ENCODE results near the gene OVCH1. TPM values are rescaled to one million over a fixed set of nuclear protein-coding genes. Genes with fewer than 3 reads are reported as not detected.
"Not testable (repeated sequence)": the region's sequence is repeated elsewhere in the genome, so short reads cannot be mapped to it uniquely, and the experiment has no call there.

OVCH1 gene
- total RNA-seq, 1 experiment from 2014 or later: not detected

DNA sequence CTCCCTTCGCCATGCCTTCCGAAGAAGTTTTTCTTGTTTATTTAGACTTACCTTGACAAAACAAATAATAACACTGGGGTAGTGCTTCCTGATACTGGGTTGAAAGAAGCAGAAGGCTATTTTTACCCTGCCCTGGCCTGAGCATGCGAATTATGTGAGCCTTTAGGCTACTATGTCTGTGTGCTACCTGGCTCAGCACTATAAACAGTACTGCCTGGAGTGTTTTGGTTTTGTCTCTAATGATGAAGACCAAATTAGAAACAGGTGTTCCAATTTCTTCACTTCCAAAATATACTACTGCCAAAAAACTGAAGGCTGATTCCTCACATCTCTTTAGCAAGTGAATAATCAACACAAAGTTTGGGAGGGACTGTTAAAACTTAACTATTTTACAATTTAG is 7.6 kb upstream of the OVCH1 start:
- no peak for DNase-seq (ENCODE audit: low spot score)

GRCh38 chr12:29503283-29503682 is 5.8 kb upstream of the OVCH1 start:
- DNase-seq (ENCODE audit: low spot score): no peak

DNA sequence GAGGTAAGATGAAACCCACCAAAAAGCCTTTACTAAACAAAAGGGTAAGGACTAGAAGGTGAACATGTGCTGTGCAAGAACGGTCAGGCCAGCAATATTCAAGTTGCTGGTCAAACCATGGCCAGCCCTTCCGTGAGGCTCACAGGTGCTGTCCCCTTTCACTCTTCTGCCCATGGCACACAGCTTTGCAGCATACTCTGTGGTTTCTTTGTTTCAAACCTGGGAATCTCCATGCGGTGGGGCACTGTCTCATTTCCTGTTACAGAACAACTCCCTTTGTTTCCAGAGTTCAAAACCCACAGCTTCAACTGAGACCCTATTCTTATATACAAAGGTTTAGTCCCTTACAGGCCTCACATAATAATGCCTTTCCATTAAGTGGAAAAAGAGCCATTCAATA is 1.7 kb upstream of the OVCH1 start:
- no peak for DNase-seq (ENCODE audit: low spot score)

DNA sequence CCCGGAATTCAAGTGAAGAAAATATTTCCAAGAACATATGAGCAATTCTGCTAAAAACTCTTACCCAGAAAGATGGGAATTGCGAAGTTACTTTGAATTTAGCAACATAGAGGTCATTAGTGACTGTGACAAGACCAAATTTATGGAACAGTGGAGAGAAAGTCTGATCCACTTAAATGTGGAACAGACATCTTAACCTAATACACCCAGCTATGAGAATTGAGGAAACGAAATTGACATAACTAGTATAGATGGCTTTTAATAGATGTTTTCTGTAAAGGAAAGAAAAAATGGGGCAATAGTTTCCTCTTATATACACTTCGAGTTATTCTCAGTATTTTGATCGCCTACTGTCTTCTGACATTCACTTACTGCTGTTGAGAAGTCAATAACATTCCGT is 4.6 kb downstream of the OVCH1 start:
- no peak for DNase-seq (ENCODE audit: low spot score)

- no peak for DNase-seq (ENCODE audit: low spot score)
Observed at GRCh38 chr12:29486972-29487371, 10.5 kb downstream of the OVCH1 start.

- no peak for DNase-seq (ENCODE audit: low spot score)
Observed at GRCh38 chr12:29463198-29463597, 34.3 kb downstream of the OVCH1 start.

DNA sequence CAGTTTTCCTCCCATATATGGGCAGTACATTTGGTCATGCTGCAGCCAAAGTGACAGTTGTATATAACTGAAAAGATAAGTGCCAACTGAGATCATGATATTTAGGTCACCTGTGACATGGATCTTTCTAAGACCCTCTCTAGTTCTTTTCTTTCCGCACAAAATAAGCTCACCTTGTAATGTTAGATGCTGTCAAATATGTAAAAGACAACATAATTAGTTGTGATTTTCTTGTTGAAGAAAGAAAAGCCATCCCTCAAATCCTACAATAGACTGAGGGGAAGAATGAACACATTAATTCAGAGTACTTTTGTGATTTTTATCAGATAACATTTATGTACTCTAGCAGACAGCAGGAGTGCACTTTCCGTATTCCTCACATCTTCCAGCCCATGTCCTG is 37.4 kb downstream of the OVCH1 start:
- DNase-seq (ENCODE audit: low spot score): no peak

DNA sequence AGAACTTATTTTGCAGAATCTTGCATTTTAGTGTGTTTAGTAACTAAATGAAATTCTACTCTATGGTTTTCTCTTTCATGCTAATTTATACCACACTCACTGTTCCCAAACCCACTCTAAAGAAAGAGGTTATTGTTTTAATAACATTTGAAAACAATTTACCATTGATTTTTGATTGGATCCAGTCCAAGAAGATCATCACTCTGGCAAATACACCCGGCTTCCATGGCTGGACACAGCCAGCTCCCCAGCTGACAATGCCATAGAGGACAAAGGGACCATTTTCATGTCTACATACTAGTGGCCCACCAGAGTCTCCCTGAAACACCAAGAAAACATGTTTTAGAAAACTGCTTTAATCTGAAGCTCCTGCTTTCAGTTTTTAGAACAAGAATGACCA is 42.4 kb downstream of the OVCH1 start:
- DNase-seq (ENCODE audit: low spot score): no peak

DNA sequence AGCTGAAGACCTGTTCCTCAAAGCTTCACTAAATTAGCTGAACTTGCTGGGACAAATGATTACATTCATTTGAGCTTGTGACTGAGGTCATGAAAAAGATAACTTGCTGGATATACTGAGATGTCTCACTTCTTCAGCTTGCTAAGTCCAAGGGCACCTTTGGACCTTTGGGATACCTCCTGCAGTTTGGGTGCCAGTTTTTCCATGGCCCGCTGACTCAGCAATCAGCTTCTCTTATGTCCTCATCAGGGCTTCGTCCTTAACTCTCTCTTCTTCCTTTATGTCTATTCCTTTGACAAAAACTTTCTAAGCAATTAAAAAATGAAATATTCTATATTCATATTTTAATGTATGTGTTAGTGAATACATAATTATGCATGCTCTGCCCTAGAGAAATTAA is 45.6 kb downstream of the OVCH1 start:
- no peak for DNase-seq (ENCODE audit: low spot score)

GRCh38 chr12:29448157-29448556 is 49.3 kb downstream of the OVCH1 start:
- no peak for DNase-seq (ENCODE audit: low spot score)

- DNase-seq (ENCODE audit: low spot score): no peak
Observed at GRCh38 chr12:29447285-29447975, 50.1 kb downstream of the OVCH1 start.

- no peak for DNase-seq (ENCODE audit: low spot score)
Observed at GRCh38 chr12:29439506-29439905, 58.0 kb downstream of the OVCH1 start.

DNA sequence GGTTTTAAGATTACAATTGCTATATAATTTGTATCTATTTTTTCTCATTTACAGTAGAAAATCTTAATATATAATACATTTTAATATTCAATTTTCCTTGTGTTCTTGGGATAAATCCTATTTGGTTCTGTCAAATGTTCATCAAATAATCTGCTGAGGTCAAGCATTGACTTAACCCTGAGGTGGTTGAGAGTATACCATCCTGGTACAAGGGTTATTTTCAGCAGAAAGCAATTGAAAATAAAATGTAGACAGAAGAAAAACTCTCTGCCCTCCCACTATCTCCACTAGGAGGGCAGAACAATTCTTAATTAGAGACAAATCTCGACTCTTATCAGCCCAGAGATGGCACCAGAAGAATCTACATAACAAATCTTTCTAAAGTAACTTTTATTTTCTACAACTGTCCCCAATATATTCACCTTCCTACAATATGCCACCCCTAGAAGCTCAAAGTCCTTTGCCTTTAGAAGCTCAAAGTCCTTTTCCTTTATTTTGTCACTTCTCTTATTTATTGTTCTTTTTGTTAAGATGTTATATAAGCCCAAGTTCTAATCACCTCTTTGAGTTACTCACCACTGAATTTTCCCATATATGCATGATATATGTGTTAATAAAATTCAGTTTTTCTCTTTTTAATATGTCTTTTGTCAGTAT is 58.6 kb downstream of the OVCH1 start:
- DNase-seq (ENCODE audit: low spot score): no peak

DNA sequence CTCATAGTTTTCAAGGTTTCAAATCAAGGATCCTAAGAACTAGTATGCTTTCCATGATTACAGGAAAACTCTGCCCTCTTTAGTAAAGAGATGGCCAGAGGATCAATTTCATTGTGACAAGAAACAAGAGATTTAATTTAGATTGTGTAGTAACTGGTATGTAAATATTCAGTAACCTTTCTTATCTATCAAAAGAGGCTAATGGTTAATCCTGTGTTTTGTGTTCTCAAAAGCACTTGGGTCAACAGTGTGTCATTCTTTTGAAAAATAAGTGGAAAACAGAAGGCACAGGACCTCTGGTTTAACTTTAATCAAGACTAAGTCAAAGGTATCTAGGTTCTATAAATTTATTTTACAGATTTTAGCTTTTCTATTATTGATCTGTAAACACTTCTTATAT is 59.9 kb downstream of the OVCH1 start:
- DNase-seq (ENCODE audit: low spot score): no peak

DNA sequence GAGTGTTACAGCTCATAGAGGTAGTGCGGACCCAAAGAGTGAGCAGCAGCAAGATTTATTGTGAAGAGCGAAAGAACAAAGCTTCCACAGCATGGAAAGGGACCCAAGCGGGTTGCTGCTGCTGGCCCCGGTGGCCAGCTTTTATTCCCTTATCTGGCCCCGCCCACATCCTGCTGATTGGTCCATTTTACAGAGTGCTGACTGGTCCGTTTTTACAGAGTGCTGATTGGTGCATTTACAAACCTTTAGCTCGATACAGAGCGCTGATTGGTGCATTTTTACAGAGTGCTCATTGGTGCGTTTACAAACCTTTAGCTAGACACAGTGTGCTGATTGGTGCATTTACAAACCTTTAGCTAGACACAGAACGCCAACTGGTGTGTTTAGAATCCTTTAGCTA is 60.7 kb downstream of the OVCH1 start:
- not testable (repeated sequence) for DNase-seq (ENCODE audit: low spot score)

GRCh38 chr12:29431513-29431912 is 66.0 kb downstream of the OVCH1 start:
- no peak for DNase-seq (ENCODE audit: low spot score)

DNA sequence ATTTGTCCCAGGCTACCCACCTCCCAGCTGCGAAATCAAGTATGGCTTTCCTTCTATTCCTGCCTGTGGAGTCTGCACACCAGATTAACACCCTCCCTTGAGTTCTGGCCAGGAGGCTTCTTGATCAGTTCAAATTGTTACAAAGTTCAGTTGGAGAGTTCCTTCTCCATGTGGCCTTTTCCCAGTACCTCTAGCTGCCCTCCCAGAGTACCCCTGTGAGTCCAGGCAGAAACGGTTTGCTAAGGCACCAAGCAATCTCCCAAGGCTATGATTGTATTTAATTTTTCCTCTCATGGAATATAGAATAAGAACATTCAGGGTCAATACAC is 66.8 kb downstream of the OVCH1 start:
- DNase-seq (ENCODE audit: low spot score): no peak

- no peak for DNase-seq (ENCODE audit: low spot score)
Observed at GRCh38 chr12:29429999-29430715, 67.3 kb downstream of the OVCH1 start.

DNA sequence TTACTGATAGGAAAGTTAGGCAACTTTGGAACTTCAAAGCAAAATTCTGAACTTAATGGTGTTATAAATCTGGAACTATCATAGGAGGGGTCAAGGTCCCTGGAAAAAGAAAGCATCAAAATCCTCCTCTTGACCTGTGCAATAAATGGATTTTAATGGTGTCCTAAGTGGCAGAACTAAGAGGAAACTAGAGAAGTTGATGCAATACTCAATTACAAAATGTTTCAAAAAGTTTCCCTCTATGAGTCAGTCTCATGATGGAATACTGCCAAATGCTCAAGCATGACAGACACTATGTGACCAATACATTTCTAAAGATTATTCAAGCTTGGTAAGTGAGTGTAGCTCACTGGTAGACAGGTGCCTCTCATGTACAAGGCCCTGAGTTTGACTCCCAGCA is 68.9 kb downstream of the OVCH1 start:
- peak; percentile 40 for DNase-seq (ENCODE audit: low spot score)

DNA sequence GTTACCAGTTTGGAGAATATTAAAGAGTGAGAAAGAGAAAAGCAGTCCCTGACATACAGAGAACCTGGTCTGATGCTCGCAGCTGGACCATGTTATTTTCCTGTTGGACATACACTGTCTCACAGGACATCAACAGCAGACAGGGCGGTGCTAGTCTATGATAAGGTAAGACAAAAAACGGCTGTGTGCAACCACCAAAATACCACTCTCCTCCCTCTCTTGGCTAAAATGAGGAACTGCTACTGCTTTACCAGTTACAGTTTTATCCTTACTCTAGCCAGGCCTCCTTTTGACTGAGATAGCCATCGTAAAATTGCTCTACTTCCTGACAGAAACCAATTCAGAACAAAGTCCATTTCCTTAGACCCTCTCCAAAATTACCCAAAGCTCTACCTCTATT is 69.5 kb downstream of the OVCH1 start:
- DNase-seq (ENCODE audit: low spot score): peak; percentile 48

DNA sequence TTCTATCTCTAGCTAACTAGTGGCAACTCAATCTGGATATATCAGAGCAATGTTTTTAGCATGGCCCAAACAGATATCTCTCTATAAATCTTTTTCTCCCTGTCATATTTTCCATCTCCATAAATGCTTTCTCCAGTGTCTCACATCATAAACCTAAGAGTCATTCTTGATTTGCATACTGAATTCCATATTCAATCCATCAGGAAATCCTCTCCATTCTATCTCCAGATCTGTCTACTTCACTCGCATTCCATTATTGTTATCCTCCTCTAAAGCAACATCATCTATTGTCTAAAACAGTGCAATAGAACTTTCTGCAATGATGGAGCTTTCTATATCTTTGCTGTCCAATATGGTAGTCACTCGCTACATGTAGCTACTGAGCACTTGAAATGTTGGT is 71.0 kb downstream of the OVCH1 start:
- no peak for DNase-seq (ENCODE audit: low spot score)

- DNase-seq (ENCODE audit: low spot score): no peak
Observed at GRCh38 chr12:29425722-29426121, 71.8 kb downstream of the OVCH1 start.

- DNase-seq (ENCODE audit: low spot score): no peak
Observed at GRCh38 chr12:29416748-29417147, 80.7 kb downstream of the OVCH1 start.

Data from HT-29 (cell line).